Activated T-cell treated with anti-CD3 and anti-CD28 coated beads, Interleukin-2, amount 50 U/mL, for 72 hours (primary cell): ENCODE data around the gene KLF8. TPM values are rescaled to one million over a fixed set of nuclear protein-coding genes. Genes with fewer than 3 reads are reported as not detected.

Source experiments
- ATAC-seq, 2 donors: fragments of 150-1000 bp; cut with Tn5 transposase; replicated peaks in 1 of 2; 2 replicates each; pipeline ENCODE4 v1.10.0; 2021; ENCODE audit warnings: moderate library complexity in 2 of 2, mild to moderate bottlenecking in 1 of 2
- DNase-seq, 2 donors: peaks; one replicate each; pipeline ENCODE4 v3.0.0; 2021 to 2022; ENCODE audit warnings: mixed read lengths in 1 of 2
- H3K27ac Mint-ChIP-seq: one replicate; pipeline ENCODE4 v1.8.0; 2022; ENCODE audit warnings: mild to moderate bottlenecking, moderate library complexity, mixed read lengths
- H3K27me3 Mint-ChIP-seq: one replicate; pipeline ENCODE4 v1.8.0; 2022; ENCODE audit warnings: low read depth, mixed read lengths
- H3K36me3 Mint-ChIP-seq, 2 donors: one replicate each; pipeline ENCODE4 v1.8.0; 2022; ENCODE audit warnings: mixed read lengths in 2 of 2, mild to moderate bottlenecking in 1 of 2; ENCODE audit not compliant: insufficient read depth in 2 of 2
- H3K4me1 Mint-ChIP-seq: one replicate; pipeline ENCODE4 v1.8.0; 2022; ENCODE audit warnings: low read depth, mixed read lengths
- H3K4me3 Mint-ChIP-seq, 2 donors: one replicate each; pipeline ENCODE4 v1.8.0; 2022; ENCODE audit warnings: mild to moderate bottlenecking in 2 of 2, mixed read lengths in 2 of 2, moderate library complexity in 2 of 2
- H3K9me3 Mint-ChIP-seq, 2 donors: one replicate each; pipeline ENCODE4 v1.8.0; 2022; ENCODE audit warnings: mixed read lengths in 2 of 2
- total RNA-seq, 2 donors: library from RNA; stranded (reverse); gene quantifications; one replicate each; pipeline ENCODE4 v1.2.3, GENCODE V29; 2022

The KLF8 gene
- total RNA-seq, 2 donors from 2014 or later: 5.0 to 6.3 TPM

DNA sequence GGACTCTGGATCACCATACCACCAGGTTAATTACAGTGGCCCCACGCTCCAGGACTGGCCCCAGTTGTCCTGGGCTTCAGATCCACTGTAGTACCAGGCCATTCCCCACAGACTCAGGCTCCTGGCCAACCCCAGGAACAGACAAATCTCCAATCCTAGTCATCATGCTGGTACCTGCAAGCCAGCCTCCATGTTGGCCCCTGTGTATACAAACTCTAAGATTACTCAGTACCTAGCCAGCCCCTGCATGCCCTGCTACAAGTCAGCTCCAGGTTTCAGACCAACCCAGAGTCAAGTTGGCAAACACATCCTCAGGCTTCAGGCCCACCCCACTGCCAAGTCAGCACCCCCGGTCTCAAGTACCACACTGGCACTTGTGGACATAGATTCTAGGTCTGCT, 85.9 kb downstream of the KLF8 start:
- Mint-ChIP-seq H3K4me1 (peaks cover 7% of the 10 kb centered on the region), H3K9me3 (no peaks in the 10 kb centered on the region), H3K36me3 (peaks cover 1 to 2% of the 10 kb centered on the region in 2 donors), H3K27me3 (peaks cover 5% of the 10 kb centered on the region), H3K4me3 (no peak overlapping the region), H3K27ac (no peak overlapping the region)
- no peak for ATAC-seq
- no peak for DNase-seq

DNA sequence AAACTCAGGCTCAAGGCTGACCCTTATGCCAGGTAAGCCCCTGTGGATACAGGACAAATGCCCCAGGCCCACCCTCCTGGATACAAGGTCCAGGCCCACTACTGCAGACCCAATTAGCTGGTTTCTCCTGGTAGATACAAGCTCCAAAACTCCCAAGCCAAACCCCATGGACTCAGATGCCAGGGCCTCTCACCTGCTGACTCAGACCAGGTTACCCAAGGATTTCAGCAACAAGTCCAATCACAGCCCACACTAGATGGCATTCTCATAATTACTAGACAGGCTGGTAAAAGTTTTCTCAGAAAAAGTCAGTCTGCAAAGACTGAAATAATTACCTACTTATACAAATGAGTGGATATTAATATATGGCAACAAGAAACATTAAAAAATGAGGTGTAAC, 87.0 kb downstream of the KLF8 start:
- peaks cover 2% of the 10 kb centered on the region for H3K4me1 Mint-ChIP-seq
- no peak for ATAC-seq
- H3K4me3 Mint-ChIP-seq: no peak overlapping the region
- no peak for DNase-seq
- H3K36me3 Mint-ChIP-seq: peaks cover 1 to 2% of the 10 kb centered on the region in 2 donors
- peaks cover 5% of the 10 kb centered on the region for H3K27me3 Mint-ChIP-seq
- no peaks in the 10 kb centered on the region for H3K9me3 Mint-ChIP-seq
- no peak overlapping the region for H3K27ac Mint-ChIP-seq
